Fibroblast of lung (primary cell): Measurements from ENCODE around the gene KCNK17.
"Not testable (repeated sequence)": the region's sequence is repeated elsewhere in the genome, so short reads cannot be mapped to it uniquely, and the experiment has no call there.

Source experiments
- EZH2 ChIP-seq: IDR thresholded peaks from 2 replicates; pipeline ENCODE4 v1.5.1; 2012; ENCODE audit warnings: low read length, control low read depth, mild to moderate bottlenecking; ENCODE audit errors: missing control alignments
- TF ChIP-seq, protein P1 (sequence below), 2 donors: IDR thresholded peaks in 1 of 2; conservative IDR thresholded peaks in 1 of 2; 1 replicate in 1 of 2; 2 replicates in 1 of 2; pipeline ENCODE4 v1.5.1; 2011 to 2012; ENCODE audit warnings: low read length in 2 of 2, control low read depth in 1 of 2, inconsistent platforms in 1 of 2, low read depth in 1 of 2, mild to moderate bottlenecking in 1 of 2

DNA sequence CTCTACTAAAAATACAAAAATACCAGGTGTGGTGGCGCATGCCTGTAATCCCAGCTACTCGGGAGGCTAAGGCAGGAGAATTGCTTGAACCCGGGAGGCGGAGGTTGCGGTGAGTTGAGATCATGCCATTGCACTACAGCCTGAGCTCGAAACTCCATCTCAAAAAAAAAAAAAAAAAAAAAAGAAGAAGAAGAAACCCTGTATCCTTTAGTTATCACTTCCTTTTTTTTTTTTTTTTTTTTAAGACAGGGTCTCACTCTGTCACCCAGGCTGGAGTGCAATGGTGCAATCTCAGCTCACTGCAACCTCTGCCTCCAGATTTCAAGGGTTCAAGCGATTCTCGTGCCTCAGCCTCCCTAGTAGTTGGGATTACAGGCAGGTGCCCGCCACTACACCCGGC, 27.6 kb downstream of the KCNK17 start:
- TF ChIP-seq, protein P1, sequence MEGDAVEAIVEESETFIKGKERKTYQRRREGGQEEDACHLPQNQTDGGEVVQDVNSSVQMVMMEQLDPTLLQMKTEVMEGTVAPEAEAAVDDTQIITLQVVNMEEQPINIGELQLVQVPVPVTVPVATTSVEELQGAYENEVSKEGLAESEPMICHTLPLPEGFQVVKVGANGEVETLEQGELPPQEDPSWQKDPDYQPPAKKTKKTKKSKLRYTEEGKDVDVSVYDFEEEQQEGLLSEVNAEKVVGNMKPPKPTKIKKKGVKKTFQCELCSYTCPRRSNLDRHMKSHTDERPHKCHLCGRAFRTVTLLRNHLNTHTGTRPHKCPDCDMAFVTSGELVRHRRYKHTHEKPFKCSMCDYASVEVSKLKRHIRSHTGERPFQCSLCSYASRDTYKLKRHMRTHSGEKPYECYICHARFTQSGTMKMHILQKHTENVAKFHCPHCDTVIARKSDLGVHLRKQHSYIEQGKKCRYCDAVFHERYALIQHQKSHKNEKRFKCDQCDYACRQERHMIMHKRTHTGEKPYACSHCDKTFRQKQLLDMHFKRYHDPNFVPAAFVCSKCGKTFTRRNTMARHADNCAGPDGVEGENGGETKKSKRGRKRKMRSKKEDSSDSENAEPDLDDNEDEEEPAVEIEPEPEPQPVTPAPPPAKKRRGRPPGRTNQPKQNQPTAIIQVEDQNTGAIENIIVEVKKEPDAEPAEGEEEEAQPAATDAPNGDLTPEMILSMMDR (conservative IDR thresholded peaks at IDR 0.05 in 1 of 2, IDR thresholded peaks at IDR 0.05 in 1 of 2; ENCODE audit: low read depth in 1 of 2, low read length in 2 of 2) = not testable (repeated sequence)
- not testable (repeated sequence) for TF ChIP-seq EZH2
